Measurements from ENCODE around the gene AFF3.

AFF3 gene

GRCh38 chr2:99877963-99878362 is 264.4 kb downstream of the AFF3 start:
- no peak for DNase-seq

GRCh38 chr2:99876956-99877355 is 265.4 kb downstream of the AFF3 start:
- DNase-seq: no peak

GRCh38 chr2:99875627-99876201 is 266.7 kb downstream of the AFF3 start:
- DNase-seq: no peak

- no peak for DNase-seq
These were observed 274.1 kb downstream of the AFF3 start for GRCh38 chr2:99868260-99868659.

GRCh38 chr2:99867770-99868169 is 274.6 kb downstream of the AFF3 start:
- no peak for DNase-seq

GRCh38 chr2:99865818-99866676 is 276.3 kb downstream of the AFF3 start:
- DNase-seq: no peak

- no peak for DNase-seq
These were observed 277.5 kb downstream of the AFF3 start for GRCh38 chr2:99864561-99865553.

- DNase-seq: no peak
These were observed 278.5 kb downstream of the AFF3 start for GRCh38 chr2:99863903-99864270.

- no peak for DNase-seq
These were observed 279.0 kb downstream of the AFF3 start for GRCh38 chr2:99863236-99863902.

GRCh38 chr2:99862566-99862965 is 279.8 kb downstream of the AFF3 start:
- no peak for DNase-seq

GRCh38 chr2:99861376-99861760 is 281.0 kb downstream of the AFF3 start:
- DNase-seq: no peak

- DNase-seq: no peak
These were observed 281.5 kb downstream of the AFF3 start for GRCh38 chr2:99860720-99861375.

GRCh38 chr2:99858951-99859596 is 283.3 kb downstream of the AFF3 start:
- no peak for DNase-seq

GRCh38 chr2:99857867-99858444 is 284.4 kb downstream of the AFF3 start:
- DNase-seq: no peak

GRCh38 chr2:99857372-99857771 is 285.0 kb downstream of the AFF3 start:
- no peak for DNase-seq

- no peak for DNase-seq
These were observed 286.3 kb downstream of the AFF3 start for GRCh38 chr2:99856119-99856518.

- DNase-seq: no peak
These were observed 288.0 kb downstream of the AFF3 start for GRCh38 chr2:99854236-99854852.

GRCh38 chr2:99852956-99853355 is 289.4 kb downstream of the AFF3 start:
- no peak for DNase-seq

GRCh38 chr2:99852376-99852934 is 289.9 kb downstream of the AFF3 start:
- DNase-seq: no peak

GRCh38 chr2:99851811-99852210 is 290.6 kb downstream of the AFF3 start:
- DNase-seq: no peak

- no peak for DNase-seq
These were observed 291.3 kb downstream of the AFF3 start for GRCh38 chr2:99851089-99851488.
